SK-N-SH treated with all-trans-retinoic acid at 6 μM for 48 hours (cell line): ENCODE results near the gene ANKRD39.

Experiments
- ATAC-seq: fragments of 200-7000 bp; cut with Tn5 transposase; 3 replicates; pipeline ENCODE4 v1.9.1; 2020; ENCODE audit warnings: mild to moderate bottlenecking, moderate library complexity
- ARNTL ChIP-seq: fragments of 450-650 bp; formaldehyde crosslinking; IDR thresholded peaks from 2 replicates; pipeline ENCODE4 v1.5.0; 2020; ENCODE audit warnings: low read depth, mild to moderate bottlenecking, moderate library complexity, borderline replicate concordance
- BACH2 ChIP-seq: fragments of 250-450 bp; sonication (Bioruptor Pico); IDR thresholded peaks from 2 replicates; pipeline ENCODE4 v1.9.0; 2021; ENCODE audit warnings: mild to moderate bottlenecking, borderline replicate concordance
- CREB5 ChIP-seq: fragments of 250-450 bp; sonication (Bioruptor Pico); IDR thresholded peaks from 2 replicates; pipeline ENCODE4 v1.5.1; 2020; ENCODE audit warnings: low read depth, mild to moderate bottlenecking, moderate library complexity
- CSDC2 ChIP-seq: fragments of 250-450 bp; sonication (Bioruptor Pico); IDR thresholded peaks from 2 replicates; pipeline ENCODE4 v1.5.0; 2020; ENCODE audit warnings: mild to moderate bottlenecking, moderate library complexity
- CSRNP3 ChIP-seq: fragments of 250-450 bp; sonication (Bioruptor Pico); IDR thresholded peaks from 2 replicates; pipeline ENCODE4 v1.5.1; 2021; ENCODE audit warnings: mild to moderate bottlenecking, moderate library complexity
- ISL1 ChIP-seq: fragments of 250-450 bp; sonication (Bioruptor Pico); IDR thresholded peaks from 2 replicates; pipeline ENCODE4 v2.1.2; 2022; ENCODE audit warnings: mild to moderate bottlenecking, moderate library complexity
- PATZ1 ChIP-seq: fragments of 250-450 bp; sonication (Bioruptor Pico); IDR thresholded peaks from 2 replicates; pipeline ENCODE4 v1.8.0; 2020; ENCODE audit warnings: mild to moderate bottlenecking, moderate library complexity, borderline replicate concordance
- PPARA ChIP-seq: fragments of 250-450 bp; sonication (Bioruptor Pico); IDR thresholded peaks from 2 replicates; pipeline ENCODE4 v1.5.0; 2020; ENCODE audit warnings: mild to moderate bottlenecking, borderline replicate concordance
- RARB ChIP-seq: fragments of 250-450 bp; sonication (Bioruptor Pico); IDR thresholded peaks from 2 replicates; pipeline ENCODE4 v1.8.0; 2021; ENCODE audit warnings: mild to moderate bottlenecking, moderate library complexity
- SNAI2 ChIP-seq: fragments of 250-450 bp; sonication (Bioruptor Pico); IDR thresholded peaks from 2 replicates; pipeline ENCODE4 v1.5.0; 2020; ENCODE audit warnings: mild to moderate bottlenecking, moderate library complexity
- TOX ChIP-seq: fragments of 250-450 bp; sonication (Bioruptor Pico); IDR thresholded peaks from 2 replicates; pipeline ENCODE4 v1.8.0; 2021; ENCODE audit warnings: mild to moderate bottlenecking, moderate library complexity, borderline replicate concordance
- TSHZ2 ChIP-seq: fragments of 250-450 bp; sonication (Bioruptor Pico); IDR thresholded peaks from 2 replicates; pipeline ENCODE4 v1.5.0; 2020; ENCODE audit warnings: mild to moderate bottlenecking, moderate library complexity
- ZC3H10 ChIP-seq: fragments of 250-450 bp; sonication (Bioruptor Pico); IDR thresholded peaks from 2 replicates; pipeline ENCODE4 v1.5.1; 2021; ENCODE audit warnings: mild to moderate bottlenecking, moderate library complexity
- ZFP3 ChIP-seq: fragments of 250-450 bp; sonication (Bioruptor Pico); IDR thresholded peaks from 2 replicates; pipeline ENCODE4 v1.5.0; 2020; ENCODE audit warnings: mild to moderate bottlenecking, moderate library complexity
- ZFP30 ChIP-seq: fragments of 450-650 bp; formaldehyde crosslinking; IDR thresholded peaks from 2 replicates; pipeline ENCODE4 v1.5.0; 2022; ENCODE audit warnings: mild to moderate bottlenecking, moderate library complexity
- ZNF565 ChIP-seq: fragments of 450-650 bp; formaldehyde crosslinking; conservative IDR thresholded peaks from 2 replicates; pipeline ENCODE4 v1.5.0; 2020; ENCODE audit warnings: low read depth, mild to moderate bottlenecking, moderate library complexity
- ZNF70 ChIP-seq: fragments of 450-650 bp; formaldehyde crosslinking; IDR thresholded peaks from 2 replicates; pipeline ENCODE4 v1.5.0; 2020; ENCODE audit warnings: mild to moderate bottlenecking, moderate library complexity
- ZNF8 ChIP-seq: fragments of 450-650 bp; formaldehyde crosslinking; IDR thresholded peaks from 2 replicates; pipeline ENCODE4 v1.5.0; 2020; ENCODE audit warnings: mild to moderate bottlenecking, moderate library complexity

Gene ANKRD39

GRCh38 chr2:96853321-96853720, 4.5 kb downstream of the ANKRD39 start:
- no peak for ATAC-seq
- TF ChIP-seq ARNTL (CRISPR knock-in tag) (no peak), BACH2 (no peak), TOX (CRISPR knock-in tag) (no peak)
- TF ChIP-seq, all 23 proteins: peak for 0

- no peak for ATAC-seq
- TF ChIP-seq ZNF70: no peak
- TF ChIP-seq SNAI2 (CRISPR knock-in tag): no peak
- TF ChIP-seq CSRNP3 (CRISPR knock-in tag): no peak
- no peak for TF ChIP-seq BACH2
- no peak for TF ChIP-seq TSHZ2 (CRISPR knock-in tag)
- no peak for TF ChIP-seq ARNTL (CRISPR knock-in tag)
- TF ChIP-seq TOX (CRISPR knock-in tag): no peak
- TF ChIP-seq CREB5: no peak
- no peak for TF ChIP-seq ZFP30
Measured at GRCh38 chr2:96852667-96853066, 5.1 kb downstream of the ANKRD39 start.

GRCh38 chr2:96848264-96848663, 9.6 kb downstream of the ANKRD39 start:
- no peak for ATAC-seq
- TF ChIP-seq ZNF565 (CRISPR knock-in tag): no peak

- TF ChIP-seq PPARA (CRISPR knock-in tag) (no peak), ZNF8 (CRISPR knock-in tag) (no peak), TSHZ2 (CRISPR knock-in tag) (no peak), ZC3H10 (no peak), RARB (CRISPR knock-in tag) (no peak), ZFP3 (no peak), CSDC2 (CRISPR knock-in tag) (no peak), TOX (CRISPR knock-in tag) (no peak), ZNF70 (no peak), ISL1 (CRISPR knock-in tag) (no peak), PATZ1 (CRISPR knock-in tag) (no peak), SNAI2 (CRISPR knock-in tag) (no peak), CSRNP3 (CRISPR knock-in tag) (no peak), BACH2 (no peak)
- no peak for ATAC-seq
Measured at GRCh38 chr2:96847586-96847985, 10.2 kb downstream of the ANKRD39 start.
